ENCODE data around the gene JAZF1.

DNA sequence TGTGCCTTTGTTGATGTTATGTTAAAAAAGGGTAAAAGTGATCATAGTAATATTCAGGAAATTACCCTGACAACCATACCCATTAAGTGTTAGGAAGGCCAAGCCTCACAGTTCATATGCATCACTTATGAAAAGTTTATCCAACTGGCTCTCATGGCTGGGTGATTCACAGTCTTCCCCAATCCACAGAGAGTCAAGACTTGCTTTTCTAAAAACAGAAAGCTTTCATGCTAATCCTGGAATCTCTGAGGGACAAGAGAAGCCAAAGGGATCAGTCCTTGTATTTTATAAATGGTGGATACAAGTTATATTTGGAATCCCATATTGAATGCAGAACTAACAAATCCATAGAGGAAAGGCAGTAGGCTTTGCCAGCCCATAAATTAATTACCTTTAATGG, 218.3 kb downstream of the JAZF1 start:
- TF ChIP-seq POLR2AphosphoS5 (IDR thresholded peaks at IDR 0.05) (no peak), CTCF (IDR thresholded peaks at IDR 0.05) (no peak), POLR2A (IDR thresholded peaks at IDR 0.05) (no peak)

All from breast epithelium (tissue), 3 donors.